H1 (cell line): ENCODE measurements around the gene CARD11.

Experiments used
- CBX8 ChIP-seq: fragments of 300-800, 300-1000 bp; sonication (generic); IDR thresholded peaks from 2 replicates; pipeline ENCODE4 v1.7.1; 2016; ENCODE audit warnings: low read depth, low read length, borderline replicate concordance
- CREB1 ChIP-seq: IDR thresholded peaks from 2 replicates; pipeline ENCODE4 v1.6.1; 2012; ENCODE audit warnings: inconsistent platforms
- CTCF ChIP-seq, 3 experiments: IDR thresholded peaks; 1 replicate in 2 of 3; 2 replicates in 1 of 3; pipeline versions ENCODE4 v1.5.1 to v1.6.1; 2011; ENCODE audit warnings: low read length in 3 of 3, mild to moderate bottlenecking in 3 of 3, inconsistent platforms in 2 of 3, low read depth in 1 of 3, moderate library complexity in 1 of 3; ENCODE audit not compliant: insufficient read depth in 1 of 3; ENCODE audit errors: control extremely low read depth in 1 of 3
- EGR1 ChIP-seq: IDR thresholded peaks from 2 replicates; pipeline ENCODE4 v1.6.1; 2011; ENCODE audit warnings: low read depth, low read length, borderline replicate concordance
- EZH2 ChIP-seq: fragments of 200-600 bp; sonication (generic); IDR thresholded peaks from 2 replicates; pipeline ENCODE4 v1.7.1; 2012; ENCODE audit warnings: low read depth, mild to moderate bottlenecking, moderate library complexity, low read length, inconsistent platforms; ENCODE audit not compliant: severe bottlenecking
- GTF2F1 ChIP-seq: IDR thresholded peaks from 2 replicates; pipeline ENCODE4 v1.6.1; 2012; ENCODE audit warnings: low read depth, low read length, improper control_type of control experiment, borderline replicate concordance
- HDAC6 ChIP-seq: IDR thresholded peaks from one replicate; pipeline ENCODE4 v1.7.1; 2012; ENCODE audit warnings: low read depth, mild to moderate bottlenecking, inconsistent platforms, low read length, moderate library complexity
- RXRA ChIP-seq: IDR thresholded peaks from 2 replicates; pipeline ENCODE4 v1.6.1; 2011; ENCODE audit warnings: low read depth, mild to moderate bottlenecking, low read length, moderate library complexity; ENCODE audit not compliant: insufficient read depth

DNA sequence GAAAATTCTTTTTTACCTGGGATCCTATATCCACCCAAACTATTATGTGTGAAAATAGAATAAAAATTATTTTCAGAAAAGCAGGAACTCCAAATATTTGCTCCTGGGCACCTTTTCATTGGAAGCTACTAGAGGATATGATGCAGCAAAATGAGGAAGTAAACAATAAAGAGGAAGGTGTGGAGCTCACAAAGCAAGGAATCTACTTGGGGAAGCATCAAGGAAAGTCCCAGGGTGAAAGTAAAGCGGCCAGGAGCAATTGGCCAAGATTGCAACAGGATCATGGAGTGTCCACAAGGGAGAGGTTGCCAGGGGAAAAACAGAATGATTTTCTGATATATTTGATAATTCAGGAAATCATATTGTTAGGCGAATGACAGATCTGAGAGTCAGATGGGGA lies 80.8 kb downstream of the CARD11 start:
- no peak for TF ChIP-seq RXRA
- no peak for TF ChIP-seq HDAC6
- no peak for TF ChIP-seq CREB1
- no peak for TF ChIP-seq CTCF (IDR thresholded peaks at IDR 0.05; ENCODE audit: control extremely low read depth in 1 of 3, insufficient read depth in 1 of 3, low read depth in 1 of 3, low read length in 3 of 3)
- TF ChIP-seq EZH2: no peak
- TF ChIP-seq CBX8: no peak
- no peak for TF ChIP-seq EGR1
- no peak for TF ChIP-seq GTF2F1
